A673 (cell line): ENCODE results near the gene HOXD3.

Experiments
- EZH2 ChIP-seq: fragments of 200-600 bp; sonication (generic); IDR thresholded peaks from 2 replicates; pipeline ENCODE4 v1.6.1; 2017; ENCODE audit warnings: borderline replicate concordance, low read depth, mild to moderate bottlenecking, mixed read lengths, antibody characterized with exemption, low read length; ENCODE audit not compliant: poor library complexity, severe bottlenecking
- TF ChIP-seq, protein P1 (sequence below): fragments of 300-800, 200-600 bp; sonication (generic); conservative IDR thresholded peaks from 2 replicates; pipeline ENCODE4 v1.5.1; 2017; ENCODE audit warnings: low read depth, mild to moderate bottlenecking, antibody characterized with exemption, low read length, moderate library complexity, mixed read lengths

GRCh38 chr2:176138526-176138922 lies 18.6 kb upstream of the HOXD3 start:
- TF ChIP-seq, protein P1, sequence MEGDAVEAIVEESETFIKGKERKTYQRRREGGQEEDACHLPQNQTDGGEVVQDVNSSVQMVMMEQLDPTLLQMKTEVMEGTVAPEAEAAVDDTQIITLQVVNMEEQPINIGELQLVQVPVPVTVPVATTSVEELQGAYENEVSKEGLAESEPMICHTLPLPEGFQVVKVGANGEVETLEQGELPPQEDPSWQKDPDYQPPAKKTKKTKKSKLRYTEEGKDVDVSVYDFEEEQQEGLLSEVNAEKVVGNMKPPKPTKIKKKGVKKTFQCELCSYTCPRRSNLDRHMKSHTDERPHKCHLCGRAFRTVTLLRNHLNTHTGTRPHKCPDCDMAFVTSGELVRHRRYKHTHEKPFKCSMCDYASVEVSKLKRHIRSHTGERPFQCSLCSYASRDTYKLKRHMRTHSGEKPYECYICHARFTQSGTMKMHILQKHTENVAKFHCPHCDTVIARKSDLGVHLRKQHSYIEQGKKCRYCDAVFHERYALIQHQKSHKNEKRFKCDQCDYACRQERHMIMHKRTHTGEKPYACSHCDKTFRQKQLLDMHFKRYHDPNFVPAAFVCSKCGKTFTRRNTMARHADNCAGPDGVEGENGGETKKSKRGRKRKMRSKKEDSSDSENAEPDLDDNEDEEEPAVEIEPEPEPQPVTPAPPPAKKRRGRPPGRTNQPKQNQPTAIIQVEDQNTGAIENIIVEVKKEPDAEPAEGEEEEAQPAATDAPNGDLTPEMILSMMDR: no peak
- no peak for TF ChIP-seq EZH2
